GM18526 (cell line): ENCODE data around the gene DCAF8.

Source experiments
- POLR2A ChIP-seq: IDR thresholded peaks from 3 replicates; pipeline ENCODE4 v1.6.1; 2011; ENCODE audit not compliant: insufficient read length; ENCODE audit errors: extremely low read depth

The DCAF8 gene

DNA sequence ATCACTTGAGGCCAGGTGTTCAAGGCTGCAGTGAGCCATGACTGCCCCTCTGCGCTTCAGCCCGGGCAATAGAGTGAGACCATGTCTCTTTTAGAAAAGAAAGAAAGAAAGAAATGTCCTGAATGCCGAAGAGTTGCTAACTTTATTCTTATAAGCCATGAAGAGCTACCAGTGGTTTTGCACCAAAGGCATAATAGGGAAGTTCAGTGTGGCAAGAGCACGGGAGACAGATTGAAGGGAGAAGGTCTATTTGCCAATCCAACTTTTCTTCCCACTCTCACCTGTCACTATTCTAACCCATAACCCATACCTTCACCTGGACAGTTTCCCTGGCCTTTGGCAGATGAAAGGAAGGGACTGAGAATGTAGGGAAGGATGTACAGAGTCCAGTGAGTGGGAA, 61.6 kb downstream of the DCAF8 start:
- TF ChIP-seq POLR2A, result no peak

DNA sequence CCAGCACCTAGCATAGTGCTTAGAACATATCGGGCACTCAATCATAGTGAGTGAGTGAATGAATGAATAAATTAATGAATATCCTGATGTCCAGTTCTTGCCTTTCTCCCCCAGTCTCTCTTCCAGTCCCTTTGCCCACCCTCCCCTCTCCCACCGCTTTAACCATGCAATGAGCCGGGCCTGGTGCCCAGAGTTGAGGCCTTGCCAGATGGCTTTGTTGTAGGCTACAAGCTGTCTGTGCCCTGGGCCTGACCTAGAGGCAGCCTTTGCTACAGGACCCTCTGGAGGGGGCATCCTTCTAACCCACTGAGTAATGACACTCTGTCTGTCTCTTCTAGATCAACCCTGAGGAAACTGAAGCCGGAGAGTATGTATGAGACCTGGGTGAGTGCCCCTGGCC, 65.1 kb downstream of the DCAF8 start:
- TF ChIP-seq POLR2A, result no peak

DNA sequence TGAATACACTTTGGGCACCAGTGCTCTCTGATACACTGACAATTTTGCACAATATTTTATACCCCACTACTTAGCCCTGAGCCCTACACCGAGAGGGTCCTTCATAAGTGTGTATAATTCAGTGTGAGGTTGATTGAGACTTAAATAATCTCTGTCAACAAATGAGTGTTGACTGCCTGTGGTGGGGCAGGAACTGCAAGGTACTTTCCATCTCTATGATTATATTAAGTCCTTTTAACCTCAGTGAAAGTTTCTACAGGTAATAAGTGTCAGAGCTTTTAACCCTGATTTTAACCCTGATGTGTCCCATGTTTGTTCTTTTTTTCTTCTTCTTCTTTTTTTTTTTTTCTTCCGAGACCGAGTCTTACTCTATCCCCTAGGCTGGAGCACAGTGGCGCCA, 66.2 kb downstream of the DCAF8 start:
- no peak for TF ChIP-seq POLR2A

DNA sequence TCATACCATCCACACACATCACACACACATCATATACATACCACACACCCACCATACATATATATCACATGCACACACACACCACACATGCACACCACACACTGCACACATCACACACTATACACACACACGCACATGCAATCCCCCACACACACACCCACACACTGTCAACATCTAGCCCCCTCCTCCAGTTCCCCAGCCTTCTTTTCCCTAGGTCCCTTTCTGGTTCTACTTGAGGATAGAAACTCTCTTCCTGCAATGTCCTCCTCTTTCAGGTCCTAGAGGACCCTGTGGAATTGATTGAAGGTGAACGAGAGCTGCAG, 67.7 kb downstream of the DCAF8 start:
- no peak for TF ChIP-seq POLR2A

DNA sequence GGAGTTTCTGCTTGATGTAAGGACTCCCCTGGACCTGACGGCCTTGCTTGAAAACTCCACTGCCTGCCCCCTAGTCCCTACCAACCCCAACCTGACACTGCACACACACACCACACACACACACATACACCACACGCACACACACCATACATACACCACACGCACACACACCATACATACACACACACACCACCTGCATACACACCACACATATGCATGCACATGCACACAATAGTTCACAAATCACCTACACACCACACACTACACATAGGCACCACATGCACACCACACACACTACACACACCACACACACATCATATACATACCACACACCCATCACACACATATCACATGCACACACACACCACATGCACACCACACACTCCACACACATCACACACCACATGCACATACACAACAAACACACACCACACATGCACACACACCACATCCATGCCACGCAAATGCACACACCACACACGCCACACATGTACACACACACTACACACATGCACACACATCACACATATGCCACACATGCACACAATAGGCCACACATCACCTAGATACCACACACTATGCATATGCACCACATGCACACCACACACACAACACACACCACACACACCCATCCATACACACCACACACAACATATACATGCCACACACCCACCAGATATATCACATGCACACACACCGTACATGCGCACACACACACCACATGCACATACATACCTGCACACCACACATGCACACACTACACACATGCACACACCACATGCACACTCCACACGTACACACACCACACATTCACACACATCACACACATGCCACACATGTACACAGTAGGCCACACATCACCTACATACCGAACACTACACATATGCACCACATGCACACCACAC, 68.3 kb downstream of the DCAF8 start:
- TF ChIP-seq POLR2A, result no peak

DNA sequence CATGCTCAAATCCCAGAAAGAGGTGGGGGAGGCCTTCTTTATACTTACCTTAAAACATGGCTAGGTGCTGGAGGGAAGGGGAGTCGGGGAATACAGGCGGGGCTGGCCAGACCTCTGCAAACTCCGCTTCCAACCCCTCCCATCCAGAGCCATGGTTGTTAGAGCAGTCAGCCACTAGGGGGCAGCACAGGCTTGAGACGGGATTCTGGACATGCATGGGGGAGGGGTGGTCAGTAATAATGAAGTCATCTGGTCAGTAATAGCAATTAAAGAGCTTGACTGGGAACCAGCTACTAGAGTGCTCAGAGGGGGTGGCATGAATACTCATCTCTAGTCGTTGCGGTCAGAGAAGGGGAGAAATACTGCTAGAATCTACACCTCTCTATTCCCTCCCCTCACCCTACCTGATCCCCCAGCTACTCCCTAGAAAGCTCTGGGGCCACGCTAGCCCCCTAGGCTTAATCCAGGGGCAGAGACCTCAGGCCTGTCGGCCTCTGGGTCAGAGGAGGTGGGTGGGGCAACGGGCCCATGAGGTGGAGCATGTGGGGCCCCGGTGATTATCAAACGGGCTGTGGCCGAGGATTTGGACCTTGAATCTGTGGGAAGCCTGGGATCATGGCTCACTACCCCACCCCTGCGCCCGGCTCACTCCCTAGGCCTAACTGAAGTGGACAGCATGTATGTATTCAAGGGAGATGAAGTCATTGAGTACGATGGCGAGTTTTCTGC, 69.1 kb downstream of the DCAF8 start:
- TF ChIP-seq POLR2A, result no peak

DNA sequence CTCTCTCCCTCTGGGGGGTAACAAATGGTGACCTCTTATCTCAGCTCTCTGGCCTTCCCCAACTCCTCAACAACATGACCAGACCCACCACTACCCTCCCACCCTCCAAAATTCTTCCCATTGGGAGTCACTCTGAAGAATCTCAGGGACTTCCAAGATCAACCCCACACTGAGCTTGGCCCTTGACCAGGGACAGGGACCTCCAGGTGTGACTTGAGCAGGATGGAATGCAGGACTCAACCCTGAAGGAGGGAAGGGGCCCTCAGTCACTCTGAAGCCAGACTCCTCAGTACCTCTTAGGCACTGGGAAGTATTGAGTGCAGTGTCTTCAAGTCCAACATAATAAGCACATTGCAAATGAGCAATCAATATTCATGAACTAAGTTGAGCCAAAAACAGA, 70.1 kb downstream of the DCAF8 start:
- no peak for TF ChIP-seq POLR2A

DNA sequence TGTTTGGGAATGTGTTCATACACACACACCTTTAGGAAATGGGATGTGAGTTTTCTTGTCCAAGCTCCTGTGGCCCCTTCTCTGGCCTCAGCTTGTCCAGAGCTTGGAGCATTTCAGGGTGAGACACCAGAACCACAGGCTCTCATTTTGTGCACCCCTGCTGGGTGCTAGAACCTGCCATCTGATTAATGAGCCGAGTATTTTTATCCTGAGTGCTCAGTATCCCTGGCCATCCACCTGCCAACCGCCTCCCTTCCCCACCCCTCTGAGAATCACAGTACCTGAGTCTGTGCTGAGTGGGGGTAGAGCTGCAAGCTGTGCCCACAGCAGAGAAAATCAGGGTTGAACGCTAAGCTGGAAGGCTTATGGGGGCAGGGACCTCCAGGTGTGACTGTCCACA, 70.6 kb downstream of the DCAF8 start:
- TF ChIP-seq POLR2A, result no peak

DNA sequence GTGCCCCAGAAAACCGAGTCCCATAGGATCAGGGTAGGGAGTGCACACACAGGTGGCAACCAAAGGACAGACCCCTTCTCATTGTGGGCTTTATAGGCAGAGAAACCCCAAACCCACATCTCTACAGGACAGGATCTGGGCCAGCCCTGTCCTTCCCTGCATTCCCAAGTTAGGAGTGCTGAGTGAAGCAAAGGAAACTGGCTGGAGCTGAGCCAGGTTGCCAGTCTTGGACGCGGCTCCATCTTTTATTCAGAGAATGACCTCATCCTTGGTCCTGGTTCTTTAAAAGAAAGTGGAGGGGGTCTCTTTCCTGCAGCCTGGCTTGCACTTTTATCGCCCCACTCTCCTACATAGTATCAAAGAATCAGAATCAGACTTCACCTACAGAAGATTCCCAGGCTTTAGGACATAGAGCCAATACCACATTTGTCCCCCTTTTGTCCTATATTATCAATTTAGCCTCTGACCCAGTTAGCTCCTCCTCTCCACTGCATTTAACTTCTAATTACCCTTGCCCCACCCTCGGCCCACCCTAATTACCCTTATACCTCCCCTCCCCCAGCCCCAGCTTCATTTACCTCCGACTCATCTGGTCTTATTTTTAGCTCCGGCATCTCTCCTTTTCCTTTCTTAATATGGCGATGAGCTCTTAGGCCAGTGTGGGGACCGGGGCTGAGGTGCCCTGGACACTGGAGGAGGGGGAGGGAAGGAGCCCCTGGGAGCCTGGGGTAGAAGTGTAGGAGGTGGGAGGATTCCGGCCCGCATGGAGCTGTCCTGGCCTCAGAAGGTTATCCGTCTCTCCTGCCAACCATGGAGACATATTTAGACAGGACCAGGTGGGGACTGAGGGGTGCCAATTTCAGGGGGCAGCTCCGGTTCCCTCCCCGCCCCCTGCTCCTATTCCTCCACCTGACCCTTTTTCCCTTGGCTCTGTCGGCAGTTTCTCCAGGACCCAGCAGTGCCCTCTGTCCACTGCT, 72.4 kb downstream of the DCAF8 start, which contains the start of gene CASQ1:
CASQ1 (plus strand) TSS at position 927 of the 977 bp plus-strand sequence. CDS start 177 bp downstream, outside the sequence.
- no peak for TF ChIP-seq POLR2A

DNA sequence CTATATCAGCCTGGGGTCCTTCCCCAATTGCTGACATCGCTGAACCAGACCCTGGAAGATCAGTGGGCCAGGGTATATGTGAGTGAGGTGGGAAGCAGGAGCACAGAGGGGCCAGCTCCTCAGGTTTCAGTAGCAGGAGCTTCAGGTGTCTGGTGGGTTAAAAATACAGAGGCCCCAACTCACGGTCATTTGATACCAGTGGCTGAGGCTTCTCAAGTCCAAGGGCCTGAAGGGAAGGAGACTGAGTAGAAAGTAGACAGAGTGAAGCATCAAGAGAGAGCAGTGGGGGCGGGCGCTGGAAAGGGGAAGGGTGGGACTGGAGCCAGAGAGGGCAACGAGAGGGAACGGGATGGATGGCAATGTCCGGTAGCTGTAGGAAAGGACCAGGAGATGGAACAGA, 74.0 kb downstream of the DCAF8 start:
- TF ChIP-seq POLR2A, result no peak

DNA sequence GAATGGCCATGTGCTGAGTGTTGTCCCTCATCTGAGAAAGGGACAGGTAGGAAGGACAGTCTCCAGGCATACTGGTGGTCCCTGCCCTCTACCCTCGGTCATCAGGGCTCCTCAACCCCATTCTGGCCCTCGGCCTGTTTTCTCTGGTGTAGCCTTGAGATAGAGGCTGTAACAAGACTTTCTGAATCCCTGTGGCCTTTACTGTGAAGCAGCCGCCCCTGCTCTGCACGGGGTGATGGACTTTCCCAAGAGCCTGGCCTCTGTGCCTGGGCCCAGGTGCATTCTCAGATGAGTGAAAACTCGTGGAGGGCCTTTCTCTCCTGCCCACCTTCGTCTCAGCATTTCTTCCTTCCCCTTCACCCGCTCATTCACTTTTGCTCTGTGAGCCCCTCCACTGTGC, 74.9 kb downstream of the DCAF8 start:
- no peak for TF ChIP-seq POLR2A

DNA sequence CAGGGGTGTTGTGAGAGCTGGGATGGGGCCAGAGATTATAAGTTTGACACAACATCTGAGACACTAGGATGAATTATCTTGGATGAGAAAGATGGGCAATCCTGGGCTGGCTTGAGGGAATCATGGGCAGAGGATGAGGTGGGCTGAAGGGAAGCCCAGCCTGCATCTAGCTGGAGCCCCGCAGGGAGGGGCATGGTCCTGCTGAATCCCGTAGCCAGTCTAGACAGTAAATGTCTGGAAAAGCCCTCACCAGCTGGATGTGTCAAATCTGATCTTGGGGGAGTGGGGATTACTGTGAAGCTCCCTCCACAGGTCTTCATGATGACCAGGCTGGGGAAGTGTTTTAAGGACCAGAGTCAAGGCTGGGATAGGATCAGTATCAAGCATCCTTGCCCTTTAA, 75.6 kb downstream of the DCAF8 start:
- no peak for TF ChIP-seq POLR2A

DNA sequence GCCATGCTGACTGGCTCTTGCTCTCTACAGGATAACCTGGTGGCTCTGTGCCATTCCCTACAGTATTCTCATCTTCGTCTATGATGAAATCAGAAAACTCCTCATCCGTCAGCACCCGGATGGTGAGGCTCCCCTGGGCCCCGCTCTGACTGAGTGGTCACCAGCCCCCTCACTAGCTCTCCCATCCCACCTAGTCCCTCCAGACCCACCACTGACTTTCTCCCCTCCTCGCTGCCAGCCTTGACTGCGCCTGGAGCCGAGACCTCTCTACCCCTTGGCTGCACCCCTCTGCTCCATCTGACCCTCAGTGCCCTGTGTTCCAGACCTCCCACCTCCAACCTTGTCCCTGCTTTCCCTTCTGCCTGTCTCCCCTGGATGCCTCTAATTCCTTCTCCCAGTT, 76.1 kb downstream of the DCAF8 start:
- TF ChIP-seq POLR2A, result no peak

DNA sequence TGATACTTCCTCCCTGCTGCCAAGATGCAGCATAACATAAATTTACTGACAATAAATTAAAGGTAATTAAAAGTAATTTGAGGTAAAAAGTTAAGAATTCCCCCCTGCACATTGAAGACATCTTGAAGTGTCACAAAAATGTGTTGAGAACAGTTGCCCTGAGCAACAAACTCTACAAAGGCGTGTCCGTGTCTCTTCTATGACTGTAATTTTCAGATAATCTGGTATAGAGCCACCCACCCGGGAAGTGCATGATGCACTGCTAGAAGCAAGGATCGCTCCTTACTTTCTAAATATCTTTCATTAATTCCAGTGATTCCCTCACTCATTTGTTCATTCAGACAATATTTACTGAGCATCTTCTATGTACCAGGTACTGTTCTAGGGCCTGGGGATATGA, 83.0 kb downstream of the DCAF8 start:
- no peak for TF ChIP-seq POLR2A

DNA sequence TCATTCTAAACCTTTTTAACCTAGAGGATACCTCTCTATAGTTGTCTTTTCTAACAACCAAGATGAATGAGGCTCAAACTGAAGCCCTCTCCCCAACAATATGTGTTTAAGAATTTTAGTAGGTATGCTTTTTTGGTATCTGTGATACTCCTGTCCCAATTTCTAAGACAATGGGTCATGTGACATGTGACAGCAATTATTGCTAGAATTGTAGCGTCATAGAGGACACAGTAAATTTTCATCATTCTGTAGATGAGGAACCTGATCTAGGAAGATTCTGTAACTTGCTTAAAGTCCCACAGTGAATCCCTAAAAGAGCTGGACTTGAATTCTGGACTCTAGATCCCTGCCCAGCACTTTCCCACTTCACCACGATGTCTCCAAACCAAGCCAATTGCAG, 83.6 kb downstream of the DCAF8 start:
- TF ChIP-seq POLR2A, result no peak
